ENCODE data around the gene MMP23B.

- TF ChIP-seq POLR2A (IDR thresholded peaks at IDR 0.05) (no peak), CTCF (IDR thresholded peaks at IDR 0.05) (no peak), EP300 (IDR thresholded peaks at IDR 0.05) (no peak)
Observed at GRCh38 chr1:1596493-1597274, 35.3 kb upstream of the MMP23B start.

Measured in tibial nerve (tissue), 4 donors.